Measurements from ENCODE around the gene IL1RAPL1. TPM values are rescaled to one million over a fixed set of nuclear protein-coding genes. Genes with fewer than 3 reads are reported as not detected.

IL1RAPL1 gene
- total RNA-seq, 2 donors from 2014 or later = 1.2 to 3.0 TPM

- H3K4me3 ChIP-seq = no peak overlapping the region
- H3K36me3 ChIP-seq = no peaks in the 10 kb centered on the region
- no peaks in the 10 kb centered on the region for H3K9me3 ChIP-seq
- H3K27ac ChIP-seq = no peak overlapping the region
- no peaks in the 10 kb centered on the region for H3K27me3 ChIP-seq
- H3K4me1 ChIP-seq = no peaks in the 10 kb centered on the region
- TF ChIP-seq CTCF (IDR thresholded peaks at IDR 0.05) = no peak
- no peak for DNase-seq (ENCODE audit: low spot score)
Observed at GRCh38 chrX:29787656-29788055, 1200.4 kb downstream of the IL1RAPL1 start.

GRCh38 chrX:29788991-29789699, 1201.9 kb downstream of the IL1RAPL1 start:
- no peaks in the 10 kb centered on the region for H3K27me3 ChIP-seq
- H3K4me1 ChIP-seq = no peaks in the 10 kb centered on the region
- no peak for TF ChIP-seq CTCF (IDR thresholded peaks at IDR 0.05)
- H3K27ac ChIP-seq = no peak overlapping the region
- no peaks in the 10 kb centered on the region for H3K36me3 ChIP-seq
- H3K4me3 ChIP-seq = no peak overlapping the region
- no peak for DNase-seq (ENCODE audit: low spot score)
- no peaks in the 10 kb centered on the region for H3K9me3 ChIP-seq

DNA sequence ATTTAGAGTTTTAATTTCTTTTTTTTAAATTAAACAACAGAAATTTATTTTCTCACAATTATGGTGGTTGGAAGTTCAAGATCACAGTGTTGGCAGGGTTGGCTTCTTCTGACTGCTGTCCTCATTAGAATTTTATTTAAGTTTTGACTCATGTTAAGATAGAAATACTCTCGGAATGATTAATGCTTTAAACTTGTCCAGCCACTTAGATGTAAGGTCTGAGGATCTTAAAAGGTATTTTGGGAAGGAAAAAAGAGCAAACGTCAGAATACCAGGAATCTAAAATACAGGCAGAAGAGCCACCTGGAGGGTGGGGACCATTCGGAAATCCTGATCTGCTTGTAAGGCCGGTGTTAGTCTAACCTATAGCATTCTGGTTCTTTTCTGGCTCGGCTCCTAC, 1205.1 kb downstream of the IL1RAPL1 start:
- Histone ChIP-seq H3K36me3 (no peaks in the 10 kb centered on the region), H3K4me3 (no peak overlapping the region), H3K4me1 (no peaks in the 10 kb centered on the region), H3K27ac (no peak overlapping the region), H3K9me3 (no peaks in the 10 kb centered on the region), H3K27me3 (no peaks in the 10 kb centered on the region)
- no peak for DNase-seq (ENCODE audit: low spot score)
- no peak for TF ChIP-seq CTCF (IDR thresholded peaks at IDR 0.05)

- H3K4me3 ChIP-seq = no peak overlapping the region
- no peak for TF ChIP-seq CTCF (IDR thresholded peaks at IDR 0.05)
- DNase-seq (ENCODE audit: low spot score) = no peak
- no peak overlapping the region for H3K27ac ChIP-seq
- H3K27me3 ChIP-seq = no peaks in the 10 kb centered on the region
- no peaks in the 10 kb centered on the region for H3K36me3 ChIP-seq
- no peaks in the 10 kb centered on the region for H3K9me3 ChIP-seq
- no peaks in the 10 kb centered on the region for H3K4me1 ChIP-seq
Observed at GRCh38 chrX:29797156-29797555, 1209.9 kb downstream of the IL1RAPL1 start.

- H3K27me3 ChIP-seq = no peaks in the 10 kb centered on the region
- no peaks in the 10 kb centered on the region for H3K4me1 ChIP-seq
- no peak overlapping the region for H3K4me3 ChIP-seq
- no peak for DNase-seq (ENCODE audit: low spot score)
- TF ChIP-seq CTCF (IDR thresholded peaks at IDR 0.05) = no peak
- no peaks in the 10 kb centered on the region for H3K36me3 ChIP-seq
- H3K27ac ChIP-seq = no peak overlapping the region
- no peaks in the 10 kb centered on the region for H3K9me3 ChIP-seq
Observed at GRCh38 chrX:29798469-29798868, 1211.2 kb downstream of the IL1RAPL1 start.

DNA sequence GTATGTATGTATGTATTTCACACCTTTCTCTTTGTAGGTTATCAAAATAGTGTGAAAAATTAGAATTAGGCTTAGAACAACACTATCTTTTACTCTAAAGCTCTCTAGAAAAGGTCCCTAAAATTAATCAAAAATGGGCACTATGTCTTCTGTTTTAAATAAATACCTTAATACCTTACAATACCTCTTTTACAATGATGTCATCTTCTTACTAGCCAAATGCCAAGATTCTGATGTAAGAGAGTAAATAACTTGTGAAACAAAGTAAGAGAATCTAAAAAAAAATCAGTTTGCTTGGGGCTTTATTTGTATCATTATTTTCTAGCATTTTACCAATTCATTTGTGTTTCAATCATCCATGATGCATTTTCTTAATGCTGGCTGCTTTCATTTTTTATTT, 1225.9 kb downstream of the IL1RAPL1 start:
- no peak for DNase-seq (ENCODE audit: low spot score)
- Histone ChIP-seq H3K36me3 (no peaks in the 10 kb centered on the region), H3K9me3 (no peaks in the 10 kb centered on the region), H3K27me3 (no peaks in the 10 kb centered on the region), H3K4me1 (no peaks in the 10 kb centered on the region), H3K4me3 (no peak overlapping the region), H3K27ac (no peak overlapping the region)
- TF ChIP-seq CTCF (IDR thresholded peaks at IDR 0.05) = no peak
